Lung (tissue), 12 donors: Measurements from ENCODE around the gene ITGA8. TPM values are rescaled to one million over a fixed set of nuclear protein-coding genes. Genes with fewer than 3 reads are reported as not detected.

Experiments used
- ATAC-seq: fragments of 200-7000 bp; cut with Tn5 transposase; one replicate; pipeline ENCODE4 v1.9.1; 2020; ENCODE audit warnings: moderate number of reproducible peaks; ENCODE audit not compliant: insufficient read depth, low FRiP score
- DNase-seq, 3 donors: peaks; one replicate each; pipeline ENCODE4 v3.0.0-alpha.2; 2013 to 2017
- H3K27ac ChIP-seq, 2 donors: one replicate each; pipeline ENCODE4 v1.5.1; 2013; ENCODE audit warnings: mild to moderate bottlenecking in 2 of 2, moderate library complexity in 2 of 2, control low read depth in 1 of 2, inconsistent platforms in 1 of 2, low read depth in 1 of 2, low read length in 1 of 2
- H3K27me3 ChIP-seq, 3 donors: one replicate each; pipeline ENCODE4 v1.5.1; 2013; ENCODE audit warnings: low read length in 2 of 3; ENCODE audit not compliant: control insufficient read depth in 3 of 3, insufficient read depth in 3 of 3
- H3K36me3 ChIP-seq, 4 donors: one replicate each; pipeline ENCODE4 v1.5.1; 2013; ENCODE audit warnings: low read length in 4 of 4, mild to moderate bottlenecking in 1 of 4, moderate library complexity in 1 of 4; ENCODE audit not compliant: control insufficient read depth in 4 of 4, insufficient read depth in 4 of 4
- H3K4me1 ChIP-seq, 5 donors: one replicate each; pipeline ENCODE4 v1.5.1; 2013; ENCODE audit warnings: low read length in 5 of 5, mild to moderate bottlenecking in 2 of 5, moderate library complexity in 1 of 5; ENCODE audit not compliant: control insufficient read depth in 5 of 5, insufficient read depth in 5 of 5
- H3K4me3 ChIP-seq: one replicate; pipeline ENCODE4 v1.5.1; 2013; ENCODE audit warnings: mild to moderate bottlenecking, control low read depth, moderate library complexity
- H3K9ac ChIP-seq, 2 donors: one replicate each; pipeline ENCODE4 v1.5.1; 2013; ENCODE audit warnings: low read length in 2 of 2, control low read depth in 1 of 2; ENCODE audit not compliant: insufficient read depth in 1 of 2
- H3K9me3 ChIP-seq, 4 donors: one replicate each; pipeline ENCODE4 v1.5.1; 2013; ENCODE audit warnings: low read length in 3 of 4, mild to moderate bottlenecking in 1 of 4, moderate library complexity in 1 of 4; ENCODE audit not compliant: control insufficient read depth in 4 of 4, insufficient read depth in 3 of 4
- WGBS, 2 donors: extraction: QIAGEN DNeasy Blood & Tissue Kit; methylation state at CpG; one replicate each; pipeline ENCODE4 v1.1.7; 2013; 5-methylcytosine and 5-hydroxymethylcytosine counted together
- polyA plus RNA-seq, 2 donors: library from polyadenylated mRNA; stranded (reverse); fragments of 200-250 nt; gene quantifications; one replicate each; pipeline ENCODE4 v1.2.1, GENCODE V29; 2013
- total RNA-seq, 2 donors: library from RNA; depleted of rRNA in 1 of 2; stranded (reverse); fragments of >200 nt in 1 of 2; gene quantifications; one replicate each; pipeline ENCODE4 v1.2.1, GENCODE V29; 2014 to 2021
- TF ChIP-seq, protein P1 (sequence below): IDR thresholded peaks from 2 replicates; pipeline ENCODE4 v1.5.1; 2012; ENCODE audit warnings: mild to moderate bottlenecking; ENCODE audit errors: control extremely low read depth, extremely low read depth
- donor health status: control.
- donor health status: control.
- donor health status: Bipolar disorder and iron deficiency.
- donor health status: healthy.
- donor health status: DM: yes; HTN: yes; CAD: no.

Gene ITGA8
- total and polyA plus RNA-seq, 4 donors = 3.9 to 124 (median 13.6) TPM

- ATAC-seq (no peak), DNase-seq (no peak)
- H3K9ac ChIP-seq = no peak overlapping the region
- peaks cover 0 to 3% (median 0%) of the 10 kb centered on the region in 5 donors for H3K4me1 ChIP-seq
- no peak overlapping the region for H3K4me3 ChIP-seq
- WGBS, 2 donors = 94 to 95% methylated on average over 2 of the region's 2 CpGs
- peaks cover 0 to 2% (median 0%) of the 10 kb centered on the region in 4 donors for H3K9me3 ChIP-seq
- H3K27ac ChIP-seq = no peak overlapping the region
- TF ChIP-seq, protein P1, sequence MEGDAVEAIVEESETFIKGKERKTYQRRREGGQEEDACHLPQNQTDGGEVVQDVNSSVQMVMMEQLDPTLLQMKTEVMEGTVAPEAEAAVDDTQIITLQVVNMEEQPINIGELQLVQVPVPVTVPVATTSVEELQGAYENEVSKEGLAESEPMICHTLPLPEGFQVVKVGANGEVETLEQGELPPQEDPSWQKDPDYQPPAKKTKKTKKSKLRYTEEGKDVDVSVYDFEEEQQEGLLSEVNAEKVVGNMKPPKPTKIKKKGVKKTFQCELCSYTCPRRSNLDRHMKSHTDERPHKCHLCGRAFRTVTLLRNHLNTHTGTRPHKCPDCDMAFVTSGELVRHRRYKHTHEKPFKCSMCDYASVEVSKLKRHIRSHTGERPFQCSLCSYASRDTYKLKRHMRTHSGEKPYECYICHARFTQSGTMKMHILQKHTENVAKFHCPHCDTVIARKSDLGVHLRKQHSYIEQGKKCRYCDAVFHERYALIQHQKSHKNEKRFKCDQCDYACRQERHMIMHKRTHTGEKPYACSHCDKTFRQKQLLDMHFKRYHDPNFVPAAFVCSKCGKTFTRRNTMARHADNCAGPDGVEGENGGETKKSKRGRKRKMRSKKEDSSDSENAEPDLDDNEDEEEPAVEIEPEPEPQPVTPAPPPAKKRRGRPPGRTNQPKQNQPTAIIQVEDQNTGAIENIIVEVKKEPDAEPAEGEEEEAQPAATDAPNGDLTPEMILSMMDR = no peak
- H3K36me3 ChIP-seq = no peaks in the 10 kb centered on the region
- H3K27me3 ChIP-seq = no peaks in the 10 kb centered on the region
These were observed 41.0 kb upstream of the ITGA8 start for GRCh38 chr10:15760681-15761080.

DNA sequence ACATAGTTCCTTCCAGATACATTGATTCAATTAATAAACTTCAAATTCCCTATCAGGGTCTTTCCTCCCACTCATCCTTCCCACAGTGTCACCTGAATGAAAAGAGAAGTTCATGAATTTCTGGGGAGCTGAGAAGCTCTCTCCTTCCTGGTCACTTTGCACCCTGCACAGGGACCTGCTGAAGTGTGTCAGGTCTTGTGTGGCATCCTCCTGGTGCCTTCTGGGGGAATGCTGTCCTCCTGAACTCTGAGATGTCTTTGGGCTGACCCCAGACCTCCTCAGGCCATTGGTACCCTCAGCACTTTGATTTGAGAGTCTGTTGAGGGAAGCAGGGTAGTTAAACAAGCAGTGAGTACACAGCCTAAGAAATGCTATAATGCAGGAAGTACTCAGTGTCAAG lies 39.5 kb upstream of the ITGA8 start:
- ATAC-seq = no peak
- no peak overlapping the region for H3K27ac ChIP-seq

DNA sequence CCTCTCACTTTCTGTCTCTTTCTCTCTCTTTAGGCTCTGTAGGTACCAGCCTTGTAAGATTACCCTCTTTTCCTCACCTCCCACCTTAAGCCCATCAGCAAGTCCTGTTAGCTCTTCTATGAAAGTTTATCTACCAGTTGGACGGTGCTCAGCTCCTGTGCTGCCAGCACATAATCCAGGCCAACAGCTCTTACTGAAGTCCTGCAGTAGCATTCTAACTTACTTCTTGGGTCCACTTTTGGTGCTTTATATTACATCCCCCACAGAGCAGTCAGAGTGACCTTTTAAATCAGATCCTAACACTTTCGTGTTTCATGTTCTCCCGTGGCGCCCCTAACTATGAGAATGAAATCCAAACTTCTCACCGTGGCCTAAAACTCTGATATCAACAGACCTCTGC lies 38.9 kb upstream of the ITGA8 start:
- ATAC-seq = no peak
- 89 to 94% methylated on average over 5 of the region's 5 CpGs for WGBS, 2 donors
- TF ChIP-seq, protein P1 = no peak

More for the DNA sequence above, 39.5 kb upstream of the ITGA8 start:
- Histone ChIP-seq H3K4me3 (no peak overlapping the region), H3K27me3 (no peaks in the 10 kb centered on the region), H3K4me1 (peaks cover 0 to 3% (median 0%) of the 10 kb centered on the region in 5 donors), H3K9ac (no peak overlapping the region), H3K9me3 (peaks cover 0 to 2% (median 0%) of the 10 kb centered on the region in 4 donors), H3K36me3 (no peaks in the 10 kb centered on the region)
- DNase-seq = no peak
- TF ChIP-seq, protein P1 = no peak

GRCh38 chr10:15754937-15755336 lies 35.2 kb upstream of the ITGA8 start:
- Histone ChIP-seq H3K9ac (no peak overlapping the region), H3K4me1 (peaks cover 0 to 3% (median 0%) of the 10 kb centered on the region in 5 donors), H3K27me3 (no peaks in the 10 kb centered on the region), H3K27ac (no peak overlapping the region), H3K9me3 (no peaks in the 10 kb centered on the region), H3K36me3 (no peaks in the 10 kb centered on the region), H3K4me3 (no peak overlapping the region)
- DNase-seq = peak in 1 of 3 donors; percentile 44
- no peak for ATAC-seq
- 46 to 62% methylated on average over 2 of the region's 2 CpGs for WGBS, 2 donors
- TF ChIP-seq, protein P1 = no peak

More for the DNA sequence above, 38.9 kb upstream of the ITGA8 start:
- Histone ChIP-seq H3K9me3 (peaks cover 0 to 2% (median 0%) of the 10 kb centered on the region in 4 donors), H3K36me3 (no peaks in the 10 kb centered on the region), H3K9ac (no peak overlapping the region), H3K27ac (no peak overlapping the region), H3K4me3 (no peak overlapping the region), H3K4me1 (peaks cover 0 to 3% (median 0%) of the 10 kb centered on the region in 5 donors), H3K27me3 (no peaks in the 10 kb centered on the region)
- DNase-seq = no peak
